GM20000 (cell line): ENCODE measurements around the gene FGGY.

Experiments used
- DNase-seq: peaks from one replicate; pipeline ENCODE4 v3.0.0; 2012; ENCODE audit warnings: low spot score
- TF ChIP-seq, protein P1 (sequence below): IDR thresholded peaks from 2 replicates; pipeline ENCODE4 v1.5.1; 2012; ENCODE audit warnings: mild to moderate bottlenecking, control low read depth; ENCODE audit errors: extremely low read depth, missing control alignments

FGGY gene

DNA sequence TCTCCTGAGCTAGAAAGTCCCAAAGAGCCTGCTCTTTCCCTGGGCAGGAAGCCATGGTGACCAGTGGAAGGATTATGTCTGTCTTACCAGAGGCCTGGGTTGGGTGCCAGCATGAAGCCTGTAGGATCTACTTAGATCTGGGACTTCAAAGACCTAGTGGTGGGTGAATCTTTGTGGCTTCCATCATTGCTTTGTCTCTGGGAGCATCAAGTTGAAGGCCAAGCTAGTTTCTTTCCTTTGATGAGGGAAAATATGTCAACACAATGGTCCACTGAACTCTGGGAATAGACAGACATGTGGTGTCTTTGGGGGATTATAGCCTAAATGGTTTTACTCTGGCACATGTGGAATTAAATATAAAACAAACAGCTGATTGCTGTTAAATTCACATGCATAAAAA is 417.3 kb downstream of the FGGY start:
- DNase-seq = no peak
- TF ChIP-seq, protein P1, sequence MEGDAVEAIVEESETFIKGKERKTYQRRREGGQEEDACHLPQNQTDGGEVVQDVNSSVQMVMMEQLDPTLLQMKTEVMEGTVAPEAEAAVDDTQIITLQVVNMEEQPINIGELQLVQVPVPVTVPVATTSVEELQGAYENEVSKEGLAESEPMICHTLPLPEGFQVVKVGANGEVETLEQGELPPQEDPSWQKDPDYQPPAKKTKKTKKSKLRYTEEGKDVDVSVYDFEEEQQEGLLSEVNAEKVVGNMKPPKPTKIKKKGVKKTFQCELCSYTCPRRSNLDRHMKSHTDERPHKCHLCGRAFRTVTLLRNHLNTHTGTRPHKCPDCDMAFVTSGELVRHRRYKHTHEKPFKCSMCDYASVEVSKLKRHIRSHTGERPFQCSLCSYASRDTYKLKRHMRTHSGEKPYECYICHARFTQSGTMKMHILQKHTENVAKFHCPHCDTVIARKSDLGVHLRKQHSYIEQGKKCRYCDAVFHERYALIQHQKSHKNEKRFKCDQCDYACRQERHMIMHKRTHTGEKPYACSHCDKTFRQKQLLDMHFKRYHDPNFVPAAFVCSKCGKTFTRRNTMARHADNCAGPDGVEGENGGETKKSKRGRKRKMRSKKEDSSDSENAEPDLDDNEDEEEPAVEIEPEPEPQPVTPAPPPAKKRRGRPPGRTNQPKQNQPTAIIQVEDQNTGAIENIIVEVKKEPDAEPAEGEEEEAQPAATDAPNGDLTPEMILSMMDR = no peak

DNA sequence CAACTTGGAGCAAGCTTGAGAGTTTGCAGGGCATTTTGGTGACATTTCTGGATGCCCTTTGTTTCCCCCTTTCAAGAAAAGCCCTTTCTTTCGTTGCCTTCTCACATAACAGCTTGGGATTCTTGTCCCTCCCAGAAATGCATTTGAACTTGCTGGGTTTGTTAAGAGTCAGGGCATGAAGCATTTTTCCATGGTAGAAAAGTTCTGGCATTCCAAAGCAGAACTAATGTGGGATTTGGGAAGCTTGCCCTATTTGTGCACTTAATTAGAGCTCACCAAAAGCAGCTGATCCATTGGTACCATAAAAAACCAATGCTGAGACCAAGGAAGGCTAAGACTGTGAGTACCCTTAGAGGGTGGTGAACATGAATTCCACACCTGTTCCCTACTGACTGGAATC is 418.1 kb downstream of the FGGY start:
- no peak for DNase-seq
- TF ChIP-seq, protein P1 = no peak

DNA sequence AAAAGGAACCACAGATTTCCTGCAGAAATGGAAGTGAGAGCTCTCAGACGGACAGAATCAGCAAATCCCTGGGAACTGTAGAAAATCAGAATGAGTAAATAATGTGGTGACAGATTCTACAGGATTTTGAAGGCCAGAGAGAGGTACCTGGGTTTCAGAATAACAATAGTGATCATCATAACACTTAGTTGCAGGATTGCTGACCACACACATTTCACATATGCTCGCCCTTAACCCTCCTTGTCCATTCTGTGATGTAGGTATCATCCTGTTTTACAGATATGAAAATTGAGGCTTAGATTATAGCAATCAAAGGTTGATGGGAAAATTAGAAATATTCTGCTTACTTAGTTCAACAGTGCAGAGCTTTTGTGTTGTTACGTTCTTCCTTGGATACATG is 419.9 kb downstream of the FGGY start:
- no peak for DNase-seq
- TF ChIP-seq, protein P1 = no peak

DNA sequence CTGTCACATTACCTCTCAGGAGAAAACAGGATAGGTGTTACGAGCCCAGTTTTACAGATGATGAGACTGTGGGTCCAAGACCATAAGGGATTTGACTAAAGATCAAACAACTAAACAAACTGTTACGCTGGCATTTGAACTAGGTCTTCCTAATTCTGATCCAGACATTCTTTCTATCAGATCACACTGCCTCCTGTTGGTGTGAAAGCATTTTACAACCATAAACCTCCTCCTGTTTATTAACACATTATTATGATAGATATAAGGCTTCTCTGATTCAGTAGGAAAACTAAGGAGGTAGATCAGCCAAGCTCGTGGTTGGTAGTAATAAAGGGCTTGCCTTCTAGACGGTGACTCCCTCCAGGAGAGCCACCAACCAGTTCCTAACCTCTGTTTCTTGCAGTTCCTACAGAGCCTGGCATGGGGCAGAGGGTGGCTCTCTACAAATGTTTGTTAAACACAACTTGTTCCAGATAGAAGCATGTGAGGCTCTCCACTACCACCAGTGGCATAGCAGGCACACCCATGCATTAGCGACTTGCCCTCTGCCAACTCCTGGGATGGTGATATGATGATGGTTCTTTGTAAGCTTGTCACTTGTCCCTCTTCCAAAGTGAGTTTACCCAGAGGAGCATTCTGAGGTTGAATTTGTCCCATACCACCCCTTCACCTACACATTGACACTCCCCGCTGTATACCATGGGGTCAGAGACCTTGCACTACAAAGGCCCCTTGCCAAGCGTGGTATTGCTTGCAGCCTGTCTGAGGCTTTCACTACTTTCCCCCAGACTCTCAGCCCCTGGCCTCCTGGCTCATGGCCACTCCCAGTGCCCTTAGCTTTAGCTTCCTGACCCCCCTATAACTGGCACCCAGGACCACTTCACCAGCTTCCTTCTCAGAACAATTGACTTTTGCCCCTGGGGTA is 421.4 kb downstream of the FGGY start:
- TF ChIP-seq, protein P1 = peak; percentile 8
- DNase-seq = no peak

DNA sequence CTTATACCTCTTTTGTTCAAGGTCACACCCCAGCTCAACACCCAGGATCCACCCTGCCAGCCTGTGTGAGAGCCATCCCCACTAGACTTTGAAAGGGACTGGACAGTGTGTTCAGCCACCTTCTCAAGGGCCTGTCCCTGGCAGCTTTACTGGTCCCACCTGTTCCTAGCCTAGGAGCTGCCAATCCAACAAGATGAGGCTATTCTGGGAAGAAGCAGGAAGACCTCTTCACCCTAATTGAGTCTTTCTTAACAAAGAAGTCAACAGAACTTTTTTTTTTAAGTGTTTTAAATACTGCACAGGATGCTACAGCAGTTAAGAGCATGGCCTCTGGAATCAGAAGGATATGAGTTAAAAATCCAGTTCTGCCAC is 422.1 kb downstream of the FGGY start:
- DNase-seq = no peak
- TF ChIP-seq, protein P1 = no peak

DNA sequence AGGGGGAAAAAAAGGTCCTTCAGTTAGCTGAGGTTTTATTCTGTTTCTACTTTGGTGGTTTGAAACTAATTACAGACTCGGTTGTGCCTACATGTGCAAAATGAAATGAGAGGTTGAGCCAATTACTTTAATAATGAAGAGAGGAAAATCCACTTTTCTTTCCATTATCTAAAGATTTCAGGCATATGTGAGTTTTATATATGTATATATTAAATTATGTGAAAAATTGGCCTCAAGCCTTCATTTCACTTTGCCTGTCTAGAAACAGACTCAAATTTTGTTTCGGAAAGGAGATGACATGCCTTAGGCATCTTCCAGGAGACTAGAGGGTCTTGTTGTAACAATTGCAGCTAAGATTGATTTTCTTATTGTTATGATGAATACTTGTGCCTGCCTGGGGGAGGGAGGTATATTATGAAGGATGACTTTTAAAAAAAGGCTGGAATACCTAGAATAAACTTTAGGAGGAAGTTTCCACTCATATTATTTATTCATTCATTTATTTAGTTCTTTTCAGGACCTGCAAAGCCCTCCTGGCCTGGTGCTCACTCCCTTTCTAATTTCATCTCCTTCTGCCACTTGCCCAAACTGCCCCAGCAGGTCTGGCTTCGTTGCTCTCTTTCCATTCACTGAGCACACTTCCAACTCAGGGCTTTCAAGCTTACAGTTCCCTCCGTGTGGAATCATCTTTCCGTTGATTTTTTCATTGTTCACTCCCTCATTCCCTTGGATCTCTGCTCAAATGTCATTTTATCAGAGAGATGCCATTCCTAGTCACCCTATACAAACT is 423.6 kb downstream of the FGGY start:
- TF ChIP-seq, protein P1 = no peak
- DNase-seq = no peak

DNA sequence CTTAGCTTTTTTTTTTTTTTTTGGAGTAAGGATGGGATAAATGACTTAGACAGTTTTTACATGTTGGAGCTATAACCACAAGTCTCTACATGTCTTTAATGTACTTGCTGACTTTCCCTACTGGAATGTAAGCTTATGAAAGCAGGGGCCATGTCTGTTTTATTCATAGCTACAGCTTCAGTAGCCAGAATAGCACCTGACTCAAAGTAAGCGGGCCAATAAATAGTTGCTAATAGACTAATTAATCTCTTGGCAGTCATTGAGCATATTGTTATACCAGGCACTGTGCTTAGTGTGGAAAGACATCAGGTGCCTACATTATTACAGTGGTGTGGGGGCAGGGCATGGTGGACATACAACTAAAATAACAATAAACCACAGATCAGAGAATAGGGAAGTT is 433.4 kb downstream of the FGGY start:
- no peak for DNase-seq
- TF ChIP-seq, protein P1 = no peak
